OCI-LY7 (cell line): ENCODE results near the gene SMAD1. TPM values are rescaled to one million over a fixed set of nuclear protein-coding genes. Genes with fewer than 3 reads are reported as not detected.

Source experiments
- BruUV-seq: library from RNA; stranded (reverse); fragments of 400-500 nt; replicated peaks from 2 replicates; lab custom pipeline; 2021; lab: Mats Ljungman, UMichigan
- CTCF ChIA-PET: fragments of 300-600 bp; sonication (Branson Sonifier 250); formaldehyde crosslinking; loops from one replicate; lab custom pipeline; 2022; ENCODE audit warnings: antibody characterized with exemption; ENCODE audit not compliant: unreplicated experiment; lab: Charles Lee
- POLR2A ChIA-PET: fragments of 300-600 bp; sonication (Branson Sonifier 250); formaldehyde crosslinking; loops from one replicate; lab custom pipeline; 2022; ENCODE audit warnings: antibody characterized with exemption; lab: Charles Lee
- DNase-seq: peaks from one replicate; pipeline ENCODE4 v3.0.0-alpha.2; 2015; ENCODE audit warnings: low spot score
- H2AFZ ChIP-seq: fragments of 200-600 bp; sonication (generic), shearing (Covaris generic); 2 replicates; pipeline ENCODE4 v1.6.1; 2014; ENCODE audit warnings: mild to moderate bottlenecking, antibody characterized with exemption, low read length, moderate library complexity
- H3K27ac ChIP-seq: fragments of 200-600 bp; sonication (generic); 2 replicates; pipeline ENCODE4 v1.5.1; 2014; ENCODE audit warnings: mixed run types, low read depth, mild to moderate bottlenecking, moderate library complexity, low read length, inconsistent platforms; ENCODE audit not compliant: poor library complexity, severe bottlenecking
- H3K36me3 ChIP-seq: fragments of 200-600 bp; sonication (generic); 2 replicates; pipeline ENCODE4 v1.6.1; 2014; ENCODE audit warnings: mild to moderate bottlenecking, antibody characterized with exemption, low read length, moderate library complexity, mixed read lengths; ENCODE audit not compliant: insufficient read depth
- H3K4me1 ChIP-seq: fragments of 200-600 bp; sonication (generic); 2 replicates; pipeline ENCODE4 v1.5.1; 2014; ENCODE audit warnings: mild to moderate bottlenecking, low read length; ENCODE audit not compliant: insufficient read depth, poor library complexity, severe bottlenecking
- H3K4me2 ChIP-seq: fragments of 200-600 bp; sonication (generic); 2 replicates; pipeline ENCODE4 v1.6.1; 2014; ENCODE audit warnings: mild to moderate bottlenecking, low read length
- H3K4me3 ChIP-seq: fragments of 200-600 bp; sonication (generic); 2 replicates; pipeline ENCODE4 v1.5.1; 2014; ENCODE audit warnings: mild to moderate bottlenecking, low read depth, low read length; ENCODE audit not compliant: poor library complexity, severe bottlenecking
- H3K79me2 ChIP-seq: fragments of 200-600 bp; sonication (generic); 2 replicates; pipeline ENCODE4 v1.6.1; 2016; ENCODE audit warnings: low read depth, mild to moderate bottlenecking, low read length, moderate library complexity, mixed read lengths; ENCODE audit not compliant: insufficient read depth
- H3K9me2 ChIP-seq: fragments of 200-600 bp; sonication (generic); 2 replicates; pipeline ENCODE4 v1.6.1; 2016; ENCODE audit warnings: mild to moderate bottlenecking, low read length, mixed read lengths; ENCODE audit not compliant: insufficient read depth
- H3K9me3 ChIP-seq: fragments of 200-600 bp; sonication (generic); 2 replicates; pipeline ENCODE4 v1.6.1; 2014; ENCODE audit warnings: mild to moderate bottlenecking, mixed run types, low read length, mixed read lengths
- H4K20me1 ChIP-seq: fragments of 200-600 bp; sonication (generic); 2 replicates; pipeline ENCODE4 v1.6.1; 2014; ENCODE audit warnings: mild to moderate bottlenecking, antibody characterized with exemption, low read length, moderate library complexity, mixed read lengths; ENCODE audit not compliant: insufficient read depth
- CTCF ChIP-seq: fragments of 200-600 bp; sonication (generic); conservative IDR thresholded peaks from 2 replicates; pipeline ENCODE4 v1.5.1; 2014; ENCODE audit warnings: mild to moderate bottlenecking, antibody characterized with exemption, low read length, moderate library complexity, mixed read lengths
- EZH2phosphoT487 ChIP-seq: fragments of 200-600 bp; sonication (generic); IDR thresholded peaks from 2 replicates; pipeline ENCODE4 v1.6.1; 2018; ENCODE audit warnings: low read depth, borderline replicate concordance, mild to moderate bottlenecking, mixed run types, antibody characterized with exemption, low read length, moderate library complexity, mixed read lengths
- intact Hi-C: fragments of 100-400 bp; cut with micrococcal nuclease; formaldehyde crosslinking; loops from one replicate; pipeline ENCODE4 v1.10.0; 2022; ENCODE audit not compliant: unreplicated experiment
- total RNA-seq, 2 experiments: library from RNA; depleted of rRNA in 1 of 2; stranded (reverse); fragments of >200 nt in 1 of 2; shearing (Covaris generic) in 1 of 2; gene quantifications; 2 replicates each; pipeline ENCODE4 v1.2.3, GENCODE V29; 2014 to 2022

The SMAD1 gene
- total RNA-seq, 2 experiments from 2014 or later: 39.9 to 60.9 TPM

GRCh38 chr4:145523117-145523516 lies 41.5 kb downstream of the SMAD1 start:
- DNase-seq: peak; percentile 34
- peaks cover 95% of the 10 kb centered on the region for H3K79me2 ChIP-seq
- TF ChIP-seq CTCF: no peak
- no peak for TF ChIP-seq EZH2phosphoT487
- no peaks in the 10 kb centered on the region; the same call in 1 of the 2 replicates for H3K9me3 ChIP-seq
- peaks cover 75% of the 10 kb centered on the region for H3K4me1 ChIP-seq
- BruUV-seq: no TSS peak
- H3K36me3 ChIP-seq: peaks cover 37% of the 10 kb centered on the region
- H3K9me2 ChIP-seq: no peaks in the 10 kb centered on the region
- H4K20me1 ChIP-seq: no peaks in the 10 kb centered on the region
- H3K4me2 ChIP-seq: peak overlapping the region; percentile 84
- no peak overlapping the region for H3K4me3 ChIP-seq
- ChIA-PET CTCF (no interaction called here), POLR2A (interaction anchor here (0.9 to 6.6 kb wide), 5 partner anchors 9 to 24 kb away, joined by 3 to 67 read pairs (median 4); no protein-coding TSS in a partner anchor)
- H3K27ac ChIP-seq: peak overlapping the region; percentile 95
- no peak overlapping the region; the same call in 1 of the 2 replicates for H2AFZ ChIP-seq
- intact Hi-C loops: no loop called here

- Histone ChIP-seq H4K20me1 (no peaks in the 10 kb centered on the region), H3K9me3 (no peaks in the 10 kb centered on the region; the same call in 1 of the 2 replicates), H3K36me3 (peaks cover 35% of the 10 kb centered on the region), H3K4me3 (peak overlapping the region; percentile 56), H3K4me2 (peak overlapping the region; percentile 84), H3K4me1 (peaks cover 88% of the 10 kb centered on the region), H2AFZ (no peak overlapping the region; the same call in 1 of the 2 replicates), H3K9me2 (no peaks in the 10 kb centered on the region), H3K27ac (peak overlapping the region; percentile 95), H3K79me2 (peaks cover 99% of the 10 kb centered on the region)
- ChIA-PET CTCF (no interaction called here), POLR2A (interaction anchor here (0.7 to 6.6 kb wide), 15 partner anchors 12 to 346 kb away, joined by 3 to 67 read pairs (median 4); no protein-coding TSS in a partner anchor)
- peak; percentile 79 for DNase-seq
- intact Hi-C loops: loop anchor here (1.0 kb wide), 2 partner anchors 21 to 43 kb away; partner anchors contain the start of gene SMAD1
- no peak for TF ChIP-seq EZH2phosphoT487
- TF ChIP-seq CTCF: no peak
- BruUV-seq: no TSS peak
Observed at GRCh38 chr4:145524552-145524951, 42.9 kb downstream of the SMAD1 start.

- Histone ChIP-seq H3K27ac (peak overlapping the region; percentile 95), H3K4me3 (peak overlapping the region; percentile 56), H3K9me3 (no peaks in the 10 kb centered on the region; the same call in 1 of the 2 replicates), H3K4me1 (peaks cover 89% of the 10 kb centered on the region), H3K4me2 (peak overlapping the region; percentile 84), H3K79me2 (peaks cover 99% of the 10 kb centered on the region), H3K36me3 (peaks cover 27% of the 10 kb centered on the region), H3K9me2 (no peaks in the 10 kb centered on the region), H2AFZ (no peak overlapping the region; the same call in 1 of the 2 replicates), H4K20me1 (no peaks in the 10 kb centered on the region)
- CTCF ChIA-PET: interaction anchor here (1.3 kb wide), 1 partner anchor 32 kb away, joined by 3 read pairs; no protein-coding TSS in a partner anchor
- POLR2A ChIA-PET: interaction anchor here (0.7 to 3.5 kb wide), 13 partner anchors 10 to 346 kb away, joined by 3 to 30 read pairs (median 4); no protein-coding TSS in a partner anchor
- TF ChIP-seq CTCF (no peak), EZH2phosphoT487 (no peak)
- no TSS peak for BruUV-seq
- peak; percentile 33 for DNase-seq
- intact Hi-C loops: no loop called here
Observed at GRCh38 chr4:145525291-145525740, 43.7 kb downstream of the SMAD1 start.
